Measurements from ENCODE around the gene MAML2. TPM values are rescaled to one million over a fixed set of nuclear protein-coding genes. Genes with fewer than 3 reads are reported as not detected.

The MAML2 gene
- total RNA-seq, 1 donor from 2014 or later: 3.8 TPM

- no peaks in the 10 kb centered on the region for H3K27me3 ChIP-seq
- H3K27ac ChIP-seq: no peak overlapping the region
- Mint-ChIP-seq H3K4me1 (peaks cover 60% of the 10 kb centered on the region), H3K27ac (peak overlapping the region; percentile 95), H3K4me3 (no peak overlapping the region), H3K27me3 (ENCODE audit: insufficient read depth, low read depth) (no peaks in the 10 kb centered on the region), H3K36me3 (peaks cover 17% of the 10 kb centered on the region), H3K9me3 (peaks cover 9% of the 10 kb centered on the region)
- peaks cover 53% of the 10 kb centered on the region for H3K4me1 ChIP-seq
- no peak overlapping the region for H2AFZ ChIP-seq (replicated peaks)
- no peaks in the 10 kb centered on the region for H3K9me3 ChIP-seq (ENCODE audit: low read depth)
- H3K4me2 ChIP-seq: no peak overlapping the region
- no peaks in the 10 kb centered on the region for H3K79me2 ChIP-seq (ENCODE audit: low read depth)
- peaks cover 12% of the 10 kb centered on the region for H3F3A ChIP-seq (ENCODE audit: low read depth)
- H3K36me3 ChIP-seq: no peaks in the 10 kb centered on the region
- H3K9ac ChIP-seq: no peak overlapping the region
- H3K4me3 ChIP-seq: no peak overlapping the region
- DNase-seq (ENCODE audit: low spot score): no peak
- TF ChIP-seq, protein P1, sequence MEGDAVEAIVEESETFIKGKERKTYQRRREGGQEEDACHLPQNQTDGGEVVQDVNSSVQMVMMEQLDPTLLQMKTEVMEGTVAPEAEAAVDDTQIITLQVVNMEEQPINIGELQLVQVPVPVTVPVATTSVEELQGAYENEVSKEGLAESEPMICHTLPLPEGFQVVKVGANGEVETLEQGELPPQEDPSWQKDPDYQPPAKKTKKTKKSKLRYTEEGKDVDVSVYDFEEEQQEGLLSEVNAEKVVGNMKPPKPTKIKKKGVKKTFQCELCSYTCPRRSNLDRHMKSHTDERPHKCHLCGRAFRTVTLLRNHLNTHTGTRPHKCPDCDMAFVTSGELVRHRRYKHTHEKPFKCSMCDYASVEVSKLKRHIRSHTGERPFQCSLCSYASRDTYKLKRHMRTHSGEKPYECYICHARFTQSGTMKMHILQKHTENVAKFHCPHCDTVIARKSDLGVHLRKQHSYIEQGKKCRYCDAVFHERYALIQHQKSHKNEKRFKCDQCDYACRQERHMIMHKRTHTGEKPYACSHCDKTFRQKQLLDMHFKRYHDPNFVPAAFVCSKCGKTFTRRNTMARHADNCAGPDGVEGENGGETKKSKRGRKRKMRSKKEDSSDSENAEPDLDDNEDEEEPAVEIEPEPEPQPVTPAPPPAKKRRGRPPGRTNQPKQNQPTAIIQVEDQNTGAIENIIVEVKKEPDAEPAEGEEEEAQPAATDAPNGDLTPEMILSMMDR (IDR thresholded peaks at IDR 0.05): no peak
- no peak for TF ChIP-seq EZH2phosphoT487 (IDR thresholded peaks at IDR 0.05)
- no peak for TF ChIP-seq EZH2 (IDR thresholded peaks at IDR 0.05)
- no peaks in the 10 kb centered on the region for H4K20me1 ChIP-seq (ENCODE audit: low read depth)
Observed at GRCh38 chr11:96197103-96197502, 145.9 kb downstream of the MAML2 start.

DNA sequence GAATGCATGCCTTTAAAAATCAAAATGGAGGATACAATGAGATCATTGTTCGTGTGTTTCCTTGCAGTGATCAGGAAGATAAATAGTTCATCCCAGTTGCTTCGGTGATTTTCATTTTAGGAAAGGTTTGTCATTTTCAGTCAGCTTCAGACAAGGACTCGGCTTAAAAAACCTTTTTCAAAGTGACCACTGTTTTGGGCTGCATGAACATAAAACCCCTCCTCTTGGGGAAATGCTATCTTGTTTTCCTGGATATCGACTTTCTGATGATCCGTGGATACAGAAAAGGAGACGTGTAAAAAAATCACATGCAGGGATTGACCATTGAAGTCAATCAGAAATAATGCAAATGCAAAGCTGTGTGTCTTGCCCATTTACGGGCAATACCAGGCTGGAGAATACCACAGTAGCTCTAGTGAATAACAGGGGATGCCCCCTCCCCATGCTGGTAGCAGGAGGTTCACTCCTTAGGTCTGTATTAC, 146.8 kb downstream of the MAML2 start:
- Mint-ChIP-seq H3K27me3 (ENCODE audit: insufficient read depth, low read depth) (no peaks in the 10 kb centered on the region), H3K36me3 (peaks cover 17% of the 10 kb centered on the region), H3K27ac (peak overlapping the region; percentile 85), H3K9me3 (peaks cover 9% of the 10 kb centered on the region), H3K4me1 (peaks cover 60% of the 10 kb centered on the region), H3K4me3 (no peak overlapping the region)
- TF ChIP-seq, protein P1 (IDR thresholded peaks at IDR 0.05): no peak
- TF ChIP-seq EZH2 (IDR thresholded peaks at IDR 0.05) (no peak), EZH2phosphoT487 (IDR thresholded peaks at IDR 0.05) (no peak)
- Histone ChIP-seq H3F3A (ENCODE audit: low read depth) (peaks cover 12% of the 10 kb centered on the region), H3K4me3 (no peak overlapping the region), H4K20me1 (ENCODE audit: low read depth) (no peaks in the 10 kb centered on the region), H2AFZ (replicated peaks) (no peak overlapping the region), H3K27ac (no peak overlapping the region), H3K9me3 (ENCODE audit: low read depth) (no peaks in the 10 kb centered on the region), H3K27me3 (no peaks in the 10 kb centered on the region), H3K4me2 (no peak overlapping the region), H3K36me3 (no peaks in the 10 kb centered on the region), H3K4me1 (peaks cover 53% of the 10 kb centered on the region), H3K9ac (no peak overlapping the region), H3K79me2 (ENCODE audit: low read depth) (no peaks in the 10 kb centered on the region)
- no peak for DNase-seq (ENCODE audit: low spot score)

DNA sequence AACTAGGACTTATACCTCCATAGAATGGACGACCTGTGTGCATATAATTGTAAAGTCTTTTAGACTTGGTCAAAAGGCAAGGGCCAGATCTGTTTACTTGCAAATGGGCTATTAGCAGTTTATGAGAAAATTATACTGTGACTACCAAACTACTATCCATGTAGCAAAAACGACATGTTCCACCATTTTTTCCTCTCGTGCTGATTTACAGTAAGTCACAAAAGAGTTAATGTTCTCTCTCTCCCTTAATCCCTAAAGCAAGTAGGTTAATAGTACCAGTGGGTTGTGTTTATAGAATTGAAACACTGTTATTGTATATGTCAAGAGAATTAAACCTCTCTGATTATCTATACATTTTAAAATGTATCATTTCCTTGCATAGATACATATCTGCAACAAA, 147.3 kb downstream of the MAML2 start:
- H3K79me2 ChIP-seq (ENCODE audit: low read depth): no peaks in the 10 kb centered on the region

More for the DNA sequence above, 147.3 kb downstream of the MAML2 start:
- Mint-ChIP-seq H3K4me1 (peaks cover 60% of the 10 kb centered on the region), H3K9me3 (peaks cover 12% of the 10 kb centered on the region), H3K27me3 (ENCODE audit: insufficient read depth, low read depth) (no peaks in the 10 kb centered on the region), H3K27ac (peak overlapping the region; percentile 85), H3K4me3 (no peak overlapping the region), H3K36me3 (peaks cover 19% of the 10 kb centered on the region)
- H3F3A ChIP-seq (ENCODE audit: low read depth): peaks cover 12% of the 10 kb centered on the region
- peaks cover 51% of the 10 kb centered on the region for H3K4me1 ChIP-seq
- no peak for TF ChIP-seq EZH2phosphoT487 (IDR thresholded peaks at IDR 0.05)
- TF ChIP-seq EZH2 (IDR thresholded peaks at IDR 0.05): no peak
- TF ChIP-seq, protein P1 (IDR thresholded peaks at IDR 0.05): no peak
- no peak for DNase-seq (ENCODE audit: low spot score)
- no peak overlapping the region for H3K4me2 ChIP-seq
- H3K36me3 ChIP-seq: no peaks in the 10 kb centered on the region
- no peaks in the 10 kb centered on the region for H4K20me1 ChIP-seq (ENCODE audit: low read depth)
- H3K4me3 ChIP-seq: no peak overlapping the region
- no peak overlapping the region for H3K9ac ChIP-seq
- no peaks in the 10 kb centered on the region for H3K27me3 ChIP-seq
- H3K27ac ChIP-seq: no peak overlapping the region
- H3K9me3 ChIP-seq (ENCODE audit: low read depth): no peaks in the 10 kb centered on the region
- H2AFZ ChIP-seq (replicated peaks): no peak overlapping the region

All from neural progenitor cell (in vitro differentiated cells).